ENCODE measurements around the gene CDK14. TPM values are rescaled to one million over a fixed set of nuclear protein-coding genes. Genes with fewer than 3 reads are reported as not detected.
A peak's percentile ranks its signal among the peaks of the same experiment; 100 is the strongest.
"Not testable (repeated sequence)": the region's sequence is repeated elsewhere in the genome, so short reads cannot be mapped to it uniquely, and the experiment has no call there.

The CDK14 gene
- total RNA-seq, 1 donor = 39.1 TPM

GRCh38 chr7:90920336-90920735 is 324.2 kb downstream of the CDK14 start:
- Histone ChIP-seq H3K4me3 (ENCODE audit: insufficient read depth, low read length) (no peak overlapping the region), H3K79me2 (ENCODE audit: insufficient read depth, low read length) (no peaks in the 10 kb centered on the region), H2AFZ (ENCODE audit: low read length) (no peak overlapping the region), H3K9me3 (ENCODE audit: low read depth, low read length) (no peaks in the 10 kb centered on the region), H3K4me1 (ENCODE audit: insufficient read depth, low read length) (no peaks in the 10 kb centered on the region), H4K20me1 (ENCODE audit: insufficient read depth, low read length) (no peaks in the 10 kb centered on the region), H3K4me2 (ENCODE audit: insufficient read depth, low read length) (no peak overlapping the region), H3K27me3 (ENCODE audit: insufficient read depth, low read length) (no peaks in the 10 kb centered on the region), H3K27ac (ENCODE audit: low read depth, low read length) (no peak overlapping the region), H3K36me3 (ENCODE audit: insufficient read depth, low read length) (no peaks in the 10 kb centered on the region)
- no peak for DNase-seq (ENCODE audit: insufficient read length, low spot score, missing footprints)
- TF ChIP-seq CTCF (IDR thresholded peaks at IDR 0.05; ENCODE audit: extremely low read depth, low read depth, low read length) = no peak

GRCh38 chr7:90923541-90923997 is 327.4 kb downstream of the CDK14 start:
- H3K27ac ChIP-seq (ENCODE audit: low read depth, low read length) = no peak overlapping the region
- no peaks in the 10 kb centered on the region for H3K36me3 ChIP-seq (ENCODE audit: insufficient read depth, low read length)
- H3K9me3 ChIP-seq (ENCODE audit: low read depth, low read length) = no peaks in the 10 kb centered on the region
- TF ChIP-seq CTCF (IDR thresholded peaks at IDR 0.05; ENCODE audit: extremely low read depth, low read depth, low read length) = no peak
- no peak overlapping the region for H2AFZ ChIP-seq (ENCODE audit: low read length)
- no peaks in the 10 kb centered on the region for H3K79me2 ChIP-seq (ENCODE audit: insufficient read depth, low read length)
- H3K4me2 ChIP-seq (ENCODE audit: insufficient read depth, low read length) = no peak overlapping the region
- no peaks in the 10 kb centered on the region for H3K4me1 ChIP-seq (ENCODE audit: insufficient read depth, low read length)
- peak; percentile 50 for DNase-seq (ENCODE audit: insufficient read length, low spot score, missing footprints)
- no peaks in the 10 kb centered on the region for H3K27me3 ChIP-seq (ENCODE audit: insufficient read depth, low read length)
- H4K20me1 ChIP-seq (ENCODE audit: insufficient read depth, low read length) = no peaks in the 10 kb centered on the region
- no peak overlapping the region for H3K4me3 ChIP-seq (ENCODE audit: insufficient read depth, low read length)

GRCh38 chr7:90928700-90929424 is 332.7 kb downstream of the CDK14 start:
- not testable (repeated sequence) for H3K4me3 ChIP-seq (ENCODE audit: insufficient read depth, low read length); H3K36me3 ChIP-seq (ENCODE audit: insufficient read depth, low read length); H4K20me1 ChIP-seq (ENCODE audit: insufficient read depth, low read length); H3K4me2 ChIP-seq (ENCODE audit: insufficient read depth, low read length); H3K27ac ChIP-seq (ENCODE audit: low read depth, low read length); H3K79me2 ChIP-seq (ENCODE audit: insufficient read depth, low read length); DNase-seq (ENCODE audit: insufficient read length, low spot score, missing footprints); H2AFZ ChIP-seq (ENCODE audit: low read length); H3K27me3 ChIP-seq (ENCODE audit: insufficient read depth, low read length); H3K9me3 ChIP-seq (ENCODE audit: low read depth, low read length); H3K4me1 ChIP-seq (ENCODE audit: insufficient read depth, low read length)

- H3K9me3 ChIP-seq (ENCODE audit: low read depth, low read length) = no peaks in the 10 kb centered on the region
- H3K27ac ChIP-seq (ENCODE audit: low read depth, low read length) = no peak overlapping the region
- H3K27me3 ChIP-seq (ENCODE audit: insufficient read depth, low read length) = no peaks in the 10 kb centered on the region
- TF ChIP-seq CTCF (IDR thresholded peaks at IDR 0.05; ENCODE audit: extremely low read depth, low read depth, low read length) = no peak
- no peaks in the 10 kb centered on the region for H4K20me1 ChIP-seq (ENCODE audit: insufficient read depth, low read length)
- H3K4me1 ChIP-seq (ENCODE audit: insufficient read depth, low read length) = peaks cover 5% of the 10 kb centered on the region
- DNase-seq (ENCODE audit: insufficient read length, low spot score, missing footprints) = no peak
- no peaks in the 10 kb centered on the region for H3K36me3 ChIP-seq (ENCODE audit: insufficient read depth, low read length)
- H3K4me3 ChIP-seq (ENCODE audit: insufficient read depth, low read length) = no peak overlapping the region
- H2AFZ ChIP-seq (ENCODE audit: low read length) = no peak overlapping the region
- no peaks in the 10 kb centered on the region for H3K79me2 ChIP-seq (ENCODE audit: insufficient read depth, low read length)
- no peak overlapping the region for H3K4me2 ChIP-seq (ENCODE audit: insufficient read depth, low read length)
Measured at GRCh38 chr7:90931986-90932916, 336.1 kb downstream of the CDK14 start.
